Heart left ventricle (tissue), 13 donors: Measurements from ENCODE around the gene RAD51B.

Source experiments
- CTCF ChIP-seq, 12 donors: fragments of 200-600 bp; sonication (generic) in 4 of 12; IDR thresholded peaks; one replicate each; pipeline versions ENCODE4 v1.5.0 to v1.8.0; 2018 to 2022; ENCODE audit warnings: antibody characterized with exemption in 12 of 12, mild to moderate bottlenecking in 5 of 12
- POLR2A ChIP-seq, 2 donors: fragments of 450-650 bp; IDR thresholded peaks; one replicate each; pipeline ENCODE4 v1.6.1; 2017; ENCODE audit warnings: antibody characterized with exemption in 2 of 2, mild to moderate bottlenecking in 2 of 2, moderate library complexity in 2 of 2
- donor health status: ischemic (EF 13 %, LVEDD 7.1; RV severe dilation, severe dysfunction).
- donor health status: DM: no; HTN: yes; CAD: no.
- donor health status: DM: no; HTN: no; CAD: no.
- donor health status: ischemic (EF 25% LVEDD 6.9; RV normal size, moderate dysfunction).
- donor health status: ischemic (EF 25% LVEDD 5.7; RV mildly dilated, moderate dysfunction).
- donor health status: ischemic (EF 35%, LVEDD 5.7; RV mildly dilated, moderate dysfunction).
- donor health status: nonischemic (EF 11% LVEDD 7.7; RV severe dilation, severe dysfunction).
- donor health status: DM: yes; HTN: yes; CAD: no.
- donor health status: PGD.
- donor health status: ischemic (EF 29% LVEDD 5.4; RV normal size, mild dysfunction).
- donor health status: nonischemic (EF 23%, LVEDD 6.1; RV moderate dilation, normal function).

- TF ChIP-seq CTCF (IDR thresholded peaks at IDR 0.05): no peak
- no peak for TF ChIP-seq POLR2A (IDR thresholded peaks at IDR 0.05)
Measured at GRCh38 chr14:68306934-68307789, 487.6 kb downstream of the RAD51B start.
